ENCODE results near the gene U2SURP. TPM values are rescaled to one million over a fixed set of nuclear protein-coding genes. Genes with fewer than 3 reads are reported as not detected.

U2SURP gene
- total RNA-seq, 1 experiment from 2014 or later = 168 TPM

DNA sequence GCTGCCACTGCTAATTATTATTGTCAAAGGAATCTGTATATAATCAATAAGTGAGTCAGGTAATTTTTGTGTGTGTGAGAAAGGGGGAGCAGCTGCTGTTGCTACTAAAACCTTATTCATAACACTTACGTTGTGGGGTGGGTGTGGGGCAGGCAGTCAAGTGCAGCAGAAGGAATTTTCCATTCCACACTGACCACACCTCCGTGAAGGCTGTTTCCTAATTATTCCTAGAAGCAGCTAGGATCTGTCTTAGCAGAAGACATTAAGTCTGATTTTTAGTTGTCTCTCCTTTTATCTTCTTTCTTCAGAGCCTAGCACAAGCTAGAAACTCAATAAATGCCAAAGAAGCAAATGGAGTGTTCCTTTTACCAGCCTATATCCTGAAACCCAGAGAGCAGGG, 4.0 kb upstream of the U2SURP start:
- Histone ChIP-seq H2BK15ac (ENCODE audit: low read depth, low read length) (no peak overlapping the region), H4K8ac (replicated peaks; ENCODE audit: insufficient read length, low read depth, low read length) (no peak overlapping the region), H3K56ac (ENCODE audit: insufficient read length, low read depth, low read length) (no peak overlapping the region), H3T11ph (ENCODE audit: low read length) (no peak overlapping the region), H2AFZ (ENCODE audit: low read length) (no peak overlapping the region), H3K23ac (ENCODE audit: insufficient read length, low read depth, low read length) (no peak overlapping the region), H3K4me1 (ENCODE audit: insufficient read depth, low read length) (no peaks in the 10 kb centered on the region), H2AK5ac (ENCODE audit: insufficient read length, low read length) (no peak overlapping the region), H3K14ac (ENCODE audit: insufficient read depth, low read length) (no peak overlapping the region), H3K27ac (ENCODE audit: insufficient read length, low read depth, low read length) (no peak overlapping the region), H2BK20ac (ENCODE audit: low read depth, low read length, poor library complexity, severe bottlenecking) (no peak overlapping the region), H2BK120ac (ENCODE audit: low read depth, low read length, poor library complexity, severe bottlenecking) (no peak overlapping the region), H3K9me3 (ENCODE audit: control insufficient read depth, low read depth, low read length) (no peaks in the 10 kb centered on the region), H3K9ac (ENCODE audit: extremely low read depth, insufficient read length, low read length) (no peak overlapping the region), H2BK5ac (ENCODE audit: insufficient read length, low read length) (no peak overlapping the region), H3K23me2 (ENCODE audit: insufficient read length, low read depth, low read length, poor library complexity, severe bottlenecking) (peaks cover 14% of the 10 kb centered on the region), H3K18ac (ENCODE audit: insufficient read length, low read depth, low read length) (no peak overlapping the region), H3K79me1 (ENCODE audit: insufficient read depth, low read depth, low read length, poor library complexity, severe bottlenecking) (no peaks in the 10 kb centered on the region), H3K4me2 (ENCODE audit: insufficient read depth, insufficient read length, low read length) (no peak overlapping the region), H4K5ac (ENCODE audit: insufficient read length, low read depth, low read length) (no peak overlapping the region), H4K91ac (ENCODE audit: insufficient read length, low read depth, low read length) (no peak overlapping the region), H3K4ac (ENCODE audit: low read depth, low read length) (no peak overlapping the region), H3K27me3 (ENCODE audit: insufficient read depth, low read length) (no peaks in the 10 kb centered on the region), H4K20me1 (ENCODE audit: control insufficient read depth, insufficient read depth, insufficient read length) (no peaks in the 10 kb centered on the region), H3K79me2 (ENCODE audit: insufficient read depth, low read length) (peaks cover 5% of the 10 kb centered on the region; the same call in 1 of the 2 replicates), H2BK12ac (ENCODE audit: insufficient read length, low read depth, low read length) (no peak overlapping the region)
- TF ChIP-seq, protein P1, sequence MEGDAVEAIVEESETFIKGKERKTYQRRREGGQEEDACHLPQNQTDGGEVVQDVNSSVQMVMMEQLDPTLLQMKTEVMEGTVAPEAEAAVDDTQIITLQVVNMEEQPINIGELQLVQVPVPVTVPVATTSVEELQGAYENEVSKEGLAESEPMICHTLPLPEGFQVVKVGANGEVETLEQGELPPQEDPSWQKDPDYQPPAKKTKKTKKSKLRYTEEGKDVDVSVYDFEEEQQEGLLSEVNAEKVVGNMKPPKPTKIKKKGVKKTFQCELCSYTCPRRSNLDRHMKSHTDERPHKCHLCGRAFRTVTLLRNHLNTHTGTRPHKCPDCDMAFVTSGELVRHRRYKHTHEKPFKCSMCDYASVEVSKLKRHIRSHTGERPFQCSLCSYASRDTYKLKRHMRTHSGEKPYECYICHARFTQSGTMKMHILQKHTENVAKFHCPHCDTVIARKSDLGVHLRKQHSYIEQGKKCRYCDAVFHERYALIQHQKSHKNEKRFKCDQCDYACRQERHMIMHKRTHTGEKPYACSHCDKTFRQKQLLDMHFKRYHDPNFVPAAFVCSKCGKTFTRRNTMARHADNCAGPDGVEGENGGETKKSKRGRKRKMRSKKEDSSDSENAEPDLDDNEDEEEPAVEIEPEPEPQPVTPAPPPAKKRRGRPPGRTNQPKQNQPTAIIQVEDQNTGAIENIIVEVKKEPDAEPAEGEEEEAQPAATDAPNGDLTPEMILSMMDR (conservative IDR thresholded peaks at IDR 0.05) = no peak
- no peaks in the 10 kb centered on the region; a peak in 1 of 7 replicates for H3K36me3 Mint-ChIP-seq (ENCODE audit: insufficient read depth in 1 of 3, low read depth in 3 of 3)
- no peaks in the 10 kb centered on the region for H3K9me3 Mint-ChIP-seq
- peaks cover 16% of the 10 kb centered on the region in 2 experiments for H3K4me1 Mint-ChIP-seq
- no peak for DNase-seq
- no peaks in the 10 kb centered on the region for H3K27me3 Mint-ChIP-seq (ENCODE audit: low read depth)
- no peak overlapping the region for H3K4me3 Mint-ChIP-seq
- no CpG with 5 or more reads among the region's 2 CpGs for WGBS (ENCODE audit: extremely low coverage, insufficient read length, low lambda C conversion rate)
- no peak overlapping the region for H3K27ac Mint-ChIP-seq

All from H9 (cell line).